HEK293T (cell line): Measurements from ENCODE around the gene SCN3A.

Experiments used
- BHLHE40 ChIP-seq: fragments of 450-650 bp; IDR thresholded peaks from 2 replicates; pipeline ENCODE4 v1.6.1; 2016; ENCODE audit warnings: mild to moderate bottlenecking, moderate library complexity, borderline replicate concordance
- FOXM1 ChIP-seq: fragments of 450-650 bp; IDR thresholded peaks from 2 replicates; pipeline ENCODE4 v1.6.1; 2017; ENCODE audit warnings: mild to moderate bottlenecking, borderline replicate concordance
- NFRKB ChIP-seq: fragments of 450-650 bp; IDR thresholded peaks from 2 replicates; pipeline ENCODE4 v1.6.1; 2016; ENCODE audit warnings: mild to moderate bottlenecking, moderate library complexity

DNA sequence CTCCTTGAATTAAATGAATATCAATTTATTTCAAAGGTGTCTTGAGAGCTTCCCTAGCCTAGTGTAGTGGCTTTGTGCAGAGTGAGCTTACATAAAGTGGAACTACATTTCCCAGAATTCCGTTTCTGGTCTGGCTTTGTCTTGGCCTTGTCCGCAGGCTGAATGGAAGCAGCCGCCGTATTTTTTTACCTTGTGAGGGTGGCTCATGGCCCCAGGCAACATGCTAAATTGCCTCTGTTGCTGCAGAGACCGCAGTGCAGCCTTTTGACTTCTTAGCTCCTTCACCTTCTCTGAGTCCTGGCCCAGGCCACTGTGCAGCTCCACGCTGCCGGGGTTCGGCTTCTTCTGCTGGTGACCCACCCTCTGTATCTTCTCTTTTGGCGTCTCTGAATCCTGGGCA, 133.8 kb downstream of the SCN3A start:
- TF ChIP-seq FOXM1 (no peak), NFRKB (no peak), BHLHE40 (no peak)
